Smooth muscle cell (in vitro differentiated cells): Measurements from ENCODE around the gene SASH1. TPM values are rescaled to one million over a fixed set of nuclear protein-coding genes. Genes with fewer than 3 reads are reported as not detected.
"Not testable (repeated sequence)": the region's sequence is repeated elsewhere in the genome, so short reads cannot be mapped to it uniquely, and the experiment has no call there.

Experiments
- DNase-seq: peaks from one replicate; lab custom pipeline; 2025; ENCODE audit not compliant: unreplicated experiment; lab: John Stamatoyannopoulos, UW
- H2AFZ ChIP-seq: fragments of 200-600 bp; sonication (generic); 2 replicates; pipeline ENCODE4 v1.6.0; 2016; ENCODE audit warnings: antibody characterized with exemption, low read depth, mild to moderate bottlenecking
- H3F3A ChIP-seq: fragments of 200-600 bp; sonication (generic); 2 replicates; pipeline ENCODE4 v1.6.0; 2017; ENCODE audit warnings: antibody characterized with exemption, low read depth
- H3K27ac ChIP-seq: fragments of 200-600 bp; sonication (generic); 2 replicates; pipeline ENCODE4 v1.5.1; 2016; ENCODE audit warnings: low read depth, mild to moderate bottlenecking
- H3K27me3 ChIP-seq: fragments of 200-600 bp; sonication (generic); 2 replicates; pipeline ENCODE4 v1.6.1; 2016; ENCODE audit warnings: low read depth, mild to moderate bottlenecking
- H3K36me3 ChIP-seq: fragments of 200-600 bp; sonication (generic); 2 replicates; pipeline ENCODE4 v1.5.1; 2016; ENCODE audit warnings: low read depth
- H3K4me1 ChIP-seq: fragments of 200-600 bp; sonication (generic); 2 replicates; pipeline ENCODE4 v1.5.1; 2016; ENCODE audit warnings: low read depth
- H3K4me2 ChIP-seq: fragments of 200-600 bp; sonication (generic); 2 replicates; pipeline ENCODE4 v1.6.0; 2016; ENCODE audit warnings: mild to moderate bottlenecking
- H3K4me3 ChIP-seq: fragments of 200-600 bp; sonication (generic); 2 replicates; pipeline ENCODE4 v1.5.1; 2016; ENCODE audit warnings: mild to moderate bottlenecking
- H3K79me2 ChIP-seq: fragments of 200-600 bp; sonication (generic); 2 replicates; pipeline ENCODE4 v1.6.0; 2016; ENCODE audit warnings: low read depth, mild to moderate bottlenecking
- H3K9ac ChIP-seq: fragments of 200-600 bp; sonication (generic); 2 replicates; pipeline ENCODE4 v1.6.0; 2016; ENCODE audit warnings: low read depth
- H3K9me3 ChIP-seq: fragments of 200-600 bp; sonication (generic); replicated peaks from 2 replicates; pipeline ENCODE4 v1.5.1; 2016; ENCODE audit warnings: low read depth
- H4K20me1 ChIP-seq: fragments of 200-600 bp; sonication (generic); 2 replicates; pipeline ENCODE4 v1.6.0; 2016; ENCODE audit warnings: low read depth
- WGBS: methylation state at CpG from one replicate; pipeline ENCODE4 v1.1.7; 2016; ENCODE audit warnings: low lambda C conversion rate; 5-methylcytosine and 5-hydroxymethylcytosine counted together
- polyA plus RNA-seq: library from polyadenylated mRNA; unstranded; fragments of >200 nt; fragmentation: Nextera tagmentation; extraction: Ambion mirVana; gene quantifications from 2 replicates; pipeline ENCODE4 v1.2.1, GENCODE V29; 2016
- total RNA-seq: library from RNA; depleted of rRNA; stranded (reverse); fragments of >200 nt; gene quantifications from 2 replicates; pipeline ENCODE4 v1.2.3, GENCODE V29; 2014
- TF ChIP-seq, protein P1 (sequence below): fragments of 200-600 bp; sonication (generic); IDR thresholded peaks from 2 replicates; pipeline ENCODE4 v1.5.1; 2017; ENCODE audit warnings: borderline replicate concordance, mild to moderate bottlenecking, antibody characterized with exemption; ENCODE audit not compliant: insufficient read depth, poor library complexity, severe bottlenecking

The SASH1 gene
- total and polyA plus RNA-seq, 2 experiments from 2014 or later, result 12.7 to 16.2 TPM

DNA sequence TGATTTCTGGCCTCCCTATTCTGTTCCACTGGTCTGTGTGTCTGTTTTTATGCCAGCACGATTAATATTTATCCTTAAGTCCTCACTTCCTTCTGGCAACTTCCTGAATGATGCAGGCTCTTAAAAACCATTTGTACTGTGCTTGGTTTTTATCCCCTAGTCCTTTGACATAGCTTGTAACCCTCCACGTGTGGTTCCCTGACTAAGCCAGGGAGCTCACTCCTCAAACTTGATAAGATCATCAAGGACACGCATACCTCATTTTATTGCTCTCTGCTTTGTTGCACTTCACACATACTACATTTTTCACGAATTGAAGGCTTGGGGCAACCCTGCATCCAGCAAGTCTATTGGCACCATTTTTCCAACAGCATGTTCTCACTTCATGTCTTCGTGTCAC, 237.8 kb downstream of the SASH1 start:
- no peaks in the 10 kb centered on the region for H3K36me3 ChIP-seq
- DNase-seq, result no peak
- H3K9ac ChIP-seq, result no peak overlapping the region
- H2AFZ ChIP-seq, result no peak overlapping the region
- no peaks in the 10 kb centered on the region for H3K9me3 ChIP-seq
- no peak overlapping the region for H3K27ac ChIP-seq
- WGBS, result 26% methylated on average over 5 of the region's 5 CpGs
- TF ChIP-seq, protein P1, sequence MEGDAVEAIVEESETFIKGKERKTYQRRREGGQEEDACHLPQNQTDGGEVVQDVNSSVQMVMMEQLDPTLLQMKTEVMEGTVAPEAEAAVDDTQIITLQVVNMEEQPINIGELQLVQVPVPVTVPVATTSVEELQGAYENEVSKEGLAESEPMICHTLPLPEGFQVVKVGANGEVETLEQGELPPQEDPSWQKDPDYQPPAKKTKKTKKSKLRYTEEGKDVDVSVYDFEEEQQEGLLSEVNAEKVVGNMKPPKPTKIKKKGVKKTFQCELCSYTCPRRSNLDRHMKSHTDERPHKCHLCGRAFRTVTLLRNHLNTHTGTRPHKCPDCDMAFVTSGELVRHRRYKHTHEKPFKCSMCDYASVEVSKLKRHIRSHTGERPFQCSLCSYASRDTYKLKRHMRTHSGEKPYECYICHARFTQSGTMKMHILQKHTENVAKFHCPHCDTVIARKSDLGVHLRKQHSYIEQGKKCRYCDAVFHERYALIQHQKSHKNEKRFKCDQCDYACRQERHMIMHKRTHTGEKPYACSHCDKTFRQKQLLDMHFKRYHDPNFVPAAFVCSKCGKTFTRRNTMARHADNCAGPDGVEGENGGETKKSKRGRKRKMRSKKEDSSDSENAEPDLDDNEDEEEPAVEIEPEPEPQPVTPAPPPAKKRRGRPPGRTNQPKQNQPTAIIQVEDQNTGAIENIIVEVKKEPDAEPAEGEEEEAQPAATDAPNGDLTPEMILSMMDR, result no peak
- no peaks in the 10 kb centered on the region for H4K20me1 ChIP-seq
- H3K4me2 ChIP-seq, result peak overlapping the region; percentile 1
- no peaks in the 10 kb centered on the region for H3K79me2 ChIP-seq
- no peaks in the 10 kb centered on the region for H3K27me3 ChIP-seq
- H3F3A ChIP-seq, result peaks cover 7% of the 10 kb centered on the region
- H3K4me3 ChIP-seq, result no peak overlapping the region
- no peaks in the 10 kb centered on the region for H3K4me1 ChIP-seq

DNA sequence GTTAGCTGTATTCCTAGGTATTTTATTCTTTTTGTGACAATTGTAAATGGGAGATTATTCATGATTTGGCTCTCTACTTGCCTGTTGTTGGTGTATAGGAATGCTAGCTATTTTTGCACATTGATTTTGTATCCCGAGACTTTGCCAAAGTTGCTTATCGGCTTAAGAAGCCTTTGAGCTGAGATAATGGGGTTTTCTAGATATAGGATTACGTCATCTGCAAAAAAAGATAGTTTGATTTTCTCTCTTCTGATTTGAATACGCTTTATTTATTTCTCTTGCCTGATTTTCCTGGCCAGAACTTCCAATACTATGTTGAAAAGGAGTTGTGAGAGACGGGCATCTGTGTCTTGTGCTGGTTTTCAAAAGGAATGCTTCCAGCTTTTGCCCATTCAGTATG, 241.0 kb downstream of the SASH1 start:
- 93% methylated on average over 5 of the region's 5 CpGs for WGBS
- no peak overlapping the region for H3K9ac ChIP-seq
- peaks cover 4% of the 10 kb centered on the region for H3F3A ChIP-seq
- no peaks in the 10 kb centered on the region for H3K79me2 ChIP-seq
- H3K9me3 ChIP-seq, result no peaks in the 10 kb centered on the region
- H2AFZ ChIP-seq, result no peak overlapping the region
- TF ChIP-seq, protein P1, result no peak
- H3K4me2 ChIP-seq, result no peak overlapping the region
- no peaks in the 10 kb centered on the region for H4K20me1 ChIP-seq
- no peaks in the 10 kb centered on the region for H3K36me3 ChIP-seq
- DNase-seq, result no peak
- H3K4me1 ChIP-seq, result no peaks in the 10 kb centered on the region
- H3K27me3 ChIP-seq, result no peaks in the 10 kb centered on the region
- no peak overlapping the region for H3K27ac ChIP-seq
- H3K4me3 ChIP-seq, result no peak overlapping the region

DNA sequence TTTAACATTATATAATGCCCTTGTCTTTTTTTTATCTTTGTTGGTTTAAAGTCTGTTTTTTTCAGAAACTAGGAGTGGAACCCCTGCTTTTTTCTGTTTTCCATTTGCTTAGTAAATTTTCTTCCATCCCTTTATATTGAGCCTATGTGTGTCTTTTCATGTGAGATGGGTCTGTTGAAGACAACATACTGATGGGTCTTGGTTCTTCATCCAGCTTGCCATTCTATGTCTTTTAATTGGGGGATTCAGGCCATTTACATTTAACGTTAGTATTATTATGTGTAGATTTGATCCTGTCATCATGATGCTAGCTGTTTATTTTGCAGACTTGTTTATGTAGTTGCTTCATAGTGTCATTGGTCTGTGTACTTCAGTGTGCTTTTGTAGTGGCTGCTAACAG, 243.0 kb downstream of the SASH1 start:
- not testable (repeated sequence) for H3K9ac ChIP-seq, H3K79me2 ChIP-seq, H3K9me3 ChIP-seq, H3K36me3 ChIP-seq, H2AFZ ChIP-seq, H3K27me3 ChIP-seq, DNase-seq, H3K4me3 ChIP-seq, H3K4me1 ChIP-seq, H3K4me2 ChIP-seq, H3K27ac ChIP-seq, H3F3A ChIP-seq, H4K20me1 ChIP-seq
- WGBS, result 94% methylated on average over 1 of the region's 1 CpG

DNA sequence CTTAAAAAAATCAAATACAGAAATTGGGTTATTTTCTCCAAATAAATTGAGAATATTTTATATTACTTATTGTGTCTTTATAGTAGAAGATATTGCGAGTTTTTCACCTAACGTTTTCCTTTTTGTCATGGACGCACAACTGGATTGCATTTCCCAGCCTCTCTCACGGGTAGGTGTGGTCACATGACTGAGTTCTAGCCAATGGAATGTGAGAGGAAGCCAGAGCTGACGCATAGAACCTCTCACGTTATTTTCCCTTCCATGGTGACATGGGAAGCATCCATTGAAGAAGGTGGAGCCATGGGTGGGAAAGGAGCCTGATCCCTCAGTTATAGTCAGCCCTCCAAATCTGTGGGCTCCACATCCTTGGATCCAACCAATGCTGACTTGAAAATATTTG, 248.2 kb downstream of the SASH1 start:
- WGBS, result 89% methylated on average over 6 of the region's 6 CpGs
- peaks cover 18% of the 10 kb centered on the region for H3F3A ChIP-seq
- TF ChIP-seq, protein P1, result no peak
- H2AFZ ChIP-seq, result no peak overlapping the region
- no peaks in the 10 kb centered on the region for H3K36me3 ChIP-seq
- no peaks in the 10 kb centered on the region for H4K20me1 ChIP-seq
- H3K4me3 ChIP-seq, result no peak overlapping the region
- no peak overlapping the region for H3K27ac ChIP-seq
- no peak overlapping the region for H3K4me2 ChIP-seq
- H3K27me3 ChIP-seq, result no peaks in the 10 kb centered on the region
- H3K9me3 ChIP-seq, result no peaks in the 10 kb centered on the region
- H3K9ac ChIP-seq, result no peak overlapping the region
- no peaks in the 10 kb centered on the region for H3K4me1 ChIP-seq
- no peak for DNase-seq
- H3K79me2 ChIP-seq, result no peaks in the 10 kb centered on the region
